K562 (cell line): ENCODE data around the gene LIPJ. TPM values are rescaled to one million over a fixed set of nuclear protein-coding genes. Genes with fewer than 3 reads are reported as not detected.

Source experiments
- BHLHE40 ChIP-seq: IDR thresholded peaks from 2 replicates; pipeline ENCODE4 v1.6.1; 2011; ENCODE audit warnings: low read length, improper control_type of control experiment
- CBFA2T3 ChIP-seq: fragments of 450-650 bp; IDR thresholded peaks from 2 replicates; pipeline ENCODE4 v1.6.1; 2017
- CREBBP ChIP-seq: IDR thresholded peaks from one replicate; pipeline ENCODE4 v1.6.1; 2012; ENCODE audit warnings: low read depth, mild to moderate bottlenecking, control low read depth, inconsistent platforms, low read length
- EHMT2 ChIP-seq: fragments of 450-650 bp; IDR thresholded peaks from 2 replicates; pipeline ENCODE4 v1.6.1; 2018; ENCODE audit warnings: antibody characterized with exemption
- ERF ChIP-seq: fragments of 450-650 bp; formaldehyde crosslinking; IDR thresholded peaks from 2 replicates; pipeline ENCODE4 v1.4.0; 2020; ENCODE audit warnings: mild to moderate bottlenecking, mixed read lengths
- L3MBTL2 ChIP-seq: fragments of 450-650 bp; IDR thresholded peaks from 2 replicates; pipeline ENCODE4 v1.6.1; 2016; ENCODE audit warnings: mild to moderate bottlenecking, moderate library complexity
- PHF20 ChIP-seq: fragments of 450-650 bp; IDR thresholded peaks from 2 replicates; pipeline ENCODE4 v1.6.1; 2018; ENCODE audit not compliant: partially characterized antibody
- RAD51 ChIP-seq: fragments of 450-650 bp; IDR thresholded peaks from 2 replicates; pipeline ENCODE4 v1.7.1; 2016; ENCODE audit warnings: low read depth, mild to moderate bottlenecking, borderline replicate concordance
- RBM15 ChIP-seq: fragments of 200-400 bp; formaldehyde crosslinking; IDR thresholded peaks from 2 replicates; pipeline ENCODE4 v1.6.1; 2018; ENCODE audit warnings: mild to moderate bottlenecking, low read length, moderate library complexity; ENCODE audit not compliant: insufficient read depth
- RBM34 ChIP-seq: fragments of 200-400 bp; formaldehyde crosslinking; IDR thresholded peaks from 2 replicates; pipeline ENCODE4 v1.6.1; 2018; ENCODE audit warnings: low read length, borderline replicate concordance; ENCODE audit not compliant: insufficient read depth
- SIRT6 ChIP-seq: IDR thresholded peaks from one replicate; pipeline ENCODE4 v1.6.1; 2012; ENCODE audit warnings: low read depth, mild to moderate bottlenecking, control low read depth, inconsistent platforms, low read length, moderate library complexity
- TOE1 ChIP-seq, 2 experiments: fragments of 450-650 bp in 1 of 2; sonication (generic) in 1 of 2; formaldehyde crosslinking in 1 of 2; IDR thresholded peaks; 2 replicates each; pipeline versions ENCODE4 v1.7.1 to v1.8.0; 2016 to 2022; ENCODE audit warnings: borderline replicate concordance in 2 of 2, mild to moderate bottlenecking in 2 of 2, antibody characterized with exemption in 1 of 2, inconsistent platforms in 1 of 2, low read depth in 1 of 2, missing genetic modification reagents in 1 of 2, moderate library complexity in 1 of 2
- ZFP36 ChIP-seq: fragments of 150-350 bp; IDR thresholded peaks from 2 replicates; pipeline ENCODE4 v1.6.1; 2018; ENCODE audit warnings: low read length, low read depth; ENCODE audit not compliant: partially characterized antibody
- ZNF584 ChIP-seq: fragments of 200-800 bp; sonication (Bioruptor generic); IDR thresholded peaks from 2 replicates; pipeline ENCODE4 v1.6.1; 2016; ENCODE audit warnings: low read depth, mild to moderate bottlenecking, missing genetic modification characterization, missing compliant biosample characterization
- ZNF707 ChIP-seq: fragments of 250-450 bp; sonication (Bioruptor Pico); conservative IDR thresholded peaks from 2 replicates; pipeline ENCODE4 v1.8.0; 2022; ENCODE audit warnings: inconsistent platforms, mild to moderate bottlenecking, moderate library complexity
- ZSCAN29 ChIP-seq: fragments of 450-650 bp; IDR thresholded peaks from 2 replicates; pipeline ENCODE4 v1.6.1; 2017
- polyA plus RNA-seq, 8 experiments: library from polyadenylated mRNA; depleted of rRNA in 4 of 8; stranded (reverse) in 5 of 8; unstranded in 3 of 8; fragments of >200 nt; fragmentation: Nextera tagmentation in 2 of 8; fragmentation: Illumina TruSeq in 1 of 8; extraction: Ambion mirVana in 2 of 8; extraction: Trizol in 1 of 8; gene quantifications; 2 replicates each; pipeline versions ENCODE4 v1.2.1 to v1.2.3, GENCODE V29; 2011 to 2014; ENCODE audit warnings: inconsistent platforms in 1 of 8, missing spikeins in 1 of 8
- total RNA-seq, 7 experiments: library from RNA; depleted of rRNA in 6 of 7; stranded (reverse); fragments of >200 nt in 6 of 7; fragmentation: Illumina TruSeq in 2 of 7; extraction: Trizol in 2 of 7; gene quantifications; 2 replicates each; pipeline versions ENCODE4 v1.2.1 to v1.2.3, GENCODE V29; 2011 to 2021; ENCODE audit warnings: low replicate concordance in 1 of 7
- TF ChIP-seq, protein P1 (sequence below), 2 experiments: IDR thresholded peaks; 2 replicates each; pipeline ENCODE4 v1.6.1; 2011; ENCODE audit warnings: borderline replicate concordance in 1 of 2, control low read depth in 1 of 2, low read depth in 1 of 2, low read length in 1 of 2, mild to moderate bottlenecking in 1 of 2, mixed read lengths in 1 of 2, moderate library complexity in 1 of 2; ENCODE audit not compliant: insufficient read depth in 1 of 2, insufficient read length in 1 of 2, poor library complexity in 1 of 2, severe bottlenecking in 1 of 2; ENCODE audit errors: extremely low read depth in 1 of 2
- TF ChIP-seq, protein P2 (sequence below), 2 experiments: fragments of 450-650 bp; IDR thresholded peaks; 2 replicates each; pipeline ENCODE4 v1.6.1; 2016
- TF ChIP-seq, protein P3 (sequence below): fragments of 250-450 bp; sonication (Bioruptor Pico); IDR thresholded peaks from 2 replicates; pipeline ENCODE4 v1.8.0; 2022; ENCODE audit warnings: moderate library complexity, mild to moderate bottlenecking, inconsistent platforms
- TF ChIP-seq, protein P4 (sequence below): fragments of 450-650 bp; conservative IDR thresholded peaks from 2 replicates; pipeline ENCODE4 v1.6.1; 2016; ENCODE audit warnings: missing genetic modification characterization, low read depth, mild to moderate bottlenecking, control low read depth, missing compliant biosample characterization
- TF ChIP-seq, protein P5 (sequence below): sonication (generic); formaldehyde crosslinking; IDR thresholded peaks from 2 replicates; pipeline ENCODE4 v1.8.0; 2022; ENCODE audit warnings: mild to moderate bottlenecking, missing genetic modification reagents, borderline replicate concordance

The LIPJ gene
- total and polyA plus RNA-seq, 9 of the 15 experiments (the other 6 are each of a cell fraction or from before 2014, with no cell fraction given): not detected

DNA sequence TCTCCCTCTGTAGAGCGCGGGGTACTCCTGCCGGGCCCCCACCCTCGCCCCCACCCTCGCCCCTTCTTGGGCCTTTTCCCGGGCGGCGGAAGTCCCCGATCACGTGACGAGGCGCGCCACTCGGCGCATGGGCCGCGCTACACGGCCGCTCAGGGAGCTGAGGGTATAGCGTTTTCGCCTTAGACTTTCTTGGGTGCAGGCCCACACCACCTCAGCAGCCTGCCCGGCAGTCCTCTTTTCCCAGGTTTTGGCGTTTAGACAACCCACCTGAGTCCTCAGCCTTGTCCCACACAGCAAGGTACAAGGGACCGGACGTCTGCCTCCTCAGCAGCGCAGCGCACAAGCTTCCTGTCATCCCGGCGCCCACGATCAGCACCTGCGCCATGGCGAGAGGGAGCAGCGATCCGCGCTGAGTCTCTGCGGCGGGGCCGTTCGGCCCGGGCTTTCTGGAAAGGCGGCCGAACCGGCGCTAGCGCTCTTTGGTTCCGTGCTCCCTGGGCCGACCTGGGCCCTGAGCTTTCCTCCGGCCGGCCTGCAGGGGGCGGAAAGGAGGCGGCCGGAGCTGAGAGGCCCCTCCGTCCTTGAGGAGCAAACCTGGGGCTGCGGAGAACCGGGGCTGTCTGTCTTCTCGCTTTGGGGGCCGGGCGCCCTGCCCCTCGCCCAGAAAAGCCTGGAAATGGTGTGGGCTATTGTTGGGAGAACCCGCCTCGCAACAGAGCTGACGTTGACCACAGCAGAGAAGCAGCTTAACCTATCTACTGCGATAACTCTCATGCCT lies 3.6 kb upstream of the LIPJ start, which contains the start of gene RNLS (continued):
- no peak for TF ChIP-seq ZNF584 (CRISPR knock-in tag)
- TF ChIP-seq TOE1 (IDR thresholded peaks at IDR 0.05; ENCODE audit: borderline replicate concordance): peak; percentile 68; the same call in 1 of the 2 replicates
- no peak for TF ChIP-seq TOE1 (CRISPR knock-in tag; IDR thresholded peaks at IDR 0.05; ENCODE audit: borderline replicate concordance, low read depth)
- no peak for TF ChIP-seq EHMT2
- TF ChIP-seq CREBBP: no peak
- TF ChIP-seq, protein P1, sequence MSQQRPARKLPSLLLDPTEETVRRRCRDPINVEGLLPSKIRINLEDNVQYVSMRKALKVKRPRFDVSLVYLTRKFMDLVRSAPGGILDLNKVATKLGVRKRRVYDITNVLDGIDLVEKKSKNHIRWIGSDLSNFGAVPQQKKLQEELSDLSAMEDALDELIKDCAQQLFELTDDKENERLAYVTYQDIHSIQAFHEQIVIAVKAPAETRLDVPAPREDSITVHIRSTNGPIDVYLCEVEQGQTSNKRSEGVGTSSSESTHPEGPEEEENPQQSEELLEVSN (IDR thresholded peaks at IDR 0.05; ENCODE audit: borderline replicate concordance in 1 of 2, extremely low read depth in 1 of 2, insufficient read depth in 1 of 2, insufficient read length in 1 of 2, low read depth in 1 of 2, low read length in 1 of 2, poor library complexity in 1 of 2, severe bottlenecking in 1 of 2): peak in 1 of 2 experiments; percentile 67
- TF ChIP-seq, protein P2, sequence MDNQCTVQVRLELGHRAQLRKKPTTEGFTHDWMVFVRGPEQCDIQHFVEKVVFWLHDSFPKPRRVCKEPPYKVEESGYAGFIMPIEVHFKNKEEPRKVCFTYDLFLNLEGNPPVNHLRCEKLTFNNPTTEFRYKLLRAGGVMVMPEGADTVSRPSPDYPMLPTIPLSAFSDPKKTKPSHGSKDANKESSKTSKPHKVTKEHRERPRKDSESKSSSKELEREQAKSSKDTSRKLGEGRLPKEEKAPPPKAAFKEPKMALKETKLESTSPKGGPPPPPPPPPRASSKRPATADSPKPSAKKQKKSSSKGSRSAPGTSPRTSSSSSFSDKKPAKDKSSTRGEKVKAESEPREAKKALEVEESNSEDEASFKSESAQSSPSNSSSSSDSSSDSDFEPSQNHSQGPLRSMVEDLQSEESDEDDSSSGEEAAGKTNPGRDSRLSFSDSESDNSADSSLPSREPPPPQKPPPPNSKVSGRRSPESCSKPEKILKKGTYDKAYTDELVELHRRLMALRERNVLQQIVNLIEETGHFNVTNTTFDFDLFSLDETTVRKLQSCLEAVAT (IDR thresholded peaks at IDR 0.05): no peak
- no peak for TF ChIP-seq SIRT6
- peak; percentile 53; the same call in 1 of the 2 replicates for TF ChIP-seq L3MBTL2
- no peak for TF ChIP-seq ERF (CRISPR knock-in tag)
- TF ChIP-seq, protein P3, sequence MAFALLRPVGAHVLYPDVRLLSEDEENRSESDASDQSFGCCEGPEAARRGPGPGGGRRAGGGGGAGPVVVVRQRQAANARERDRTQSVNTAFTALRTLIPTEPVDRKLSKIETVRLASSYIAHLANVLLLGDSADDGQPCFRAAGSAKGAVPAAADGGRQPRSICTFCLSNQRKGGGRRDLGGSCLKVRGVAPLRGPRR (CRISPR knock-in tag): no peak
- no peak for TF ChIP-seq RBM15
- no peak for TF ChIP-seq RBM34
- no peak for TF ChIP-seq CBFA2T3
- TF ChIP-seq ZSCAN29: no peak
- no peak for TF ChIP-seq ZNF707 (CRISPR knock-in tag)
- TF ChIP-seq, protein P4, sequence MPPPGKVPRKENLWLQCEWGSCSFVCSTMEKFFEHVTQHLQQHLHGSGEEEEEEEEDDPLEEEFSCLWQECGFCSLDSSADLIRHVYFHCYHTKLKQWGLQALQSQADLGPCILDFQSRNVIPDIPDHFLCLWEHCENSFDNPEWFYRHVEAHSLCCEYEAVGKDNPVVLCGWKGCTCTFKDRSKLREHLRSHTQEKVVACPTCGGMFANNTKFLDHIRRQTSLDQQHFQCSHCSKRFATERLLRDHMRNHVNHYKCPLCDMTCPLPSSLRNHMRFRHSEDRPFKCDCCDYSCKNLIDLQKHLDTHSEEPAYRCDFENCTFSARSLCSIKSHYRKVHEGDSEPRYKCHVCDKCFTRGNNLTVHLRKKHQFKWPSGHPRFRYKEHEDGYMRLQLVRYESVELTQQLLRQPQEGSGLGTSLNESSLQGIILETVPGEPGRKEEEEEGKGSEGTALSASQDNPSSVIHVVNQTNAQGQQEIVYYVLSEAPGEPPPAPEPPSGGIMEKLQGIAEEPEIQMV: no peak
- TF ChIP-seq ZFP36: no peak
- TF ChIP-seq BHLHE40: peak; percentile 29; the same call in 1 of the 2 replicates
- TF ChIP-seq PHF20: no peak
- TF ChIP-seq, protein P5, sequence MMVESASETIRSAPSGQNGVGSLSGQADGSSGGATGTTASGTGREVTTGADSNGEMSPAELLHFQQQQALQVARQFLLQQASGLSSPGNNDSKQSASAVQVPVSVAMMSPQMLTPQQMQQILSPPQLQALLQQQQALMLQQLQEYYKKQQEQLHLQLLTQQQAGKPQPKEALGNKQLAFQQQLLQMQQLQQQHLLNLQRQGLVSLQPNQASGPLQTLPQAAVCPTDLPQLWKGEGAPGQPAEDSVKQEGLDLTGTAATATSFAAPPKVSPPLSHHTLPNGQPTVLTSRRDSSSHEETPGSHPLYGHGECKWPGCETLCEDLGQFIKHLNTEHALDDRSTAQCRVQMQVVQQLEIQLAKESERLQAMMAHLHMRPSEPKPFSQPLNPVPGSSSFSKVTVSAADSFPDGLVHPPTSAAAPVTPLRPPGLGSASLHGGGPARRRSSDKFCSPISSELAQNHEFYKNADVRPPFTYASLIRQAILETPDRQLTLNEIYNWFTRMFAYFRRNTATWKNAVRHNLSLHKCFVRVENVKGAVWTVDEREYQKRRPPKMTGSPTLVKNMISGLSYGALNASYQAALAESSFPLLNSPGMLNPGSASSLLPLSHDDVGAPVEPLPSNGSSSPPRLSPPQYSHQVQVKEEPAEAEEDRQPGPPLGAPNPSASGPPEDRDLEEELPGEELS (CRISPR knock-in tag): no peak
- TF ChIP-seq RAD51: peak; percentile 74
